Thymus (tissue), 11 donors: ENCODE measurements around the gene GIGYF1. TPM values are rescaled to one million over a fixed set of nuclear protein-coding genes. Genes with fewer than 3 reads are reported as not detected.
"Not testable (repeated sequence)": the region's sequence is repeated elsewhere in the genome, so short reads cannot be mapped to it uniquely, and the experiment has no call there.

Experiments used
- DNase-seq, 9 donors: peaks; one replicate each; pipeline ENCODE4 v3.0.0-alpha.2; 2013; ENCODE audit warnings: low spot score in 9 of 9, low read depth in 6 of 9, missing footprints in 1 of 9
- H3K27ac ChIP-seq, 2 donors: one replicate each; pipeline ENCODE4 v1.5.1; 2013; ENCODE audit warnings: control low read depth in 1 of 2, low read depth in 1 of 2, low read length in 1 of 2, mild to moderate bottlenecking in 1 of 2, moderate library complexity in 1 of 2
- H3K27me3 ChIP-seq, 2 donors: one replicate each; pipeline ENCODE4 v1.5.1; 2013; ENCODE audit warnings: low read length in 1 of 2; ENCODE audit not compliant: control insufficient read depth in 2 of 2, insufficient read depth in 1 of 2
- H3K36me3 ChIP-seq, 2 donors: one replicate each; pipeline ENCODE4 v1.5.1; 2013; ENCODE audit warnings: low read length in 1 of 2, mild to moderate bottlenecking in 1 of 2, moderate library complexity in 1 of 2; ENCODE audit not compliant: control insufficient read depth in 2 of 2, insufficient read depth in 2 of 2
- H3K4me1 ChIP-seq, 2 donors: one replicate each; pipeline ENCODE4 v1.5.1; 2013; ENCODE audit warnings: low read length in 2 of 2; ENCODE audit not compliant: control insufficient read depth in 2 of 2, insufficient read depth in 2 of 2
- H3K4me3 ChIP-seq, 2 donors: one replicate each; pipeline ENCODE4 v1.5.1; 2013; ENCODE audit warnings: low read length in 2 of 2, control low read depth in 1 of 2, mild to moderate bottlenecking in 1 of 2
- H3K9me3 ChIP-seq, 2 donors: one replicate each; pipeline ENCODE4 v1.5.1; 2013; ENCODE audit warnings: low read length in 1 of 2, mild to moderate bottlenecking in 1 of 2; ENCODE audit not compliant: control insufficient read depth in 2 of 2, insufficient read depth in 1 of 2
- WGBS: extraction: QIAGEN DNeasy Blood & Tissue Kit; methylation state at CpG from one replicate; pipeline ENCODE4 v1.1.7; 2013; 5-methylcytosine and 5-hydroxymethylcytosine counted together
- polyA plus RNA-seq: library from polyadenylated mRNA; stranded (reverse); fragments of 200-250 nt; gene quantifications from one replicate; pipeline ENCODE4 v1.2.3, GENCODE V29; 2013
- total RNA-seq: library from RNA; stranded (reverse); fragments of 120-200 nt; gene quantifications from one replicate; pipeline ENCODE4 v1.2.4, GENCODE V29; 2013
- donor health status: healthy.

Gene GIGYF1
- total and polyA plus RNA-seq, 2 donors: 13.8 to 60.1 TPM

- H3K27ac ChIP-seq, DNase-seq, H3K4me1 ChIP-seq, H3K4me3 ChIP-seq, H3K36me3 ChIP-seq: not testable (repeated sequence)
- 95% methylated on average over 2 of the region's 2 CpGs for WGBS
- peaks cover 28 to 41% of the 10 kb centered on the region in 2 donors for H3K27me3 ChIP-seq
- H3K9me3 ChIP-seq: peaks cover 1 to 14% of the 10 kb centered on the region in 2 donors
These were observed 23.0 kb upstream of the GIGYF1 start for GRCh38 chr7:100717073-100717472.

GRCh38 chr7:100714725-100715124, 20.7 kb upstream of the GIGYF1 start:
- 87% methylated on average over 8 of the region's 8 CpGs for WGBS
- Histone ChIP-seq H3K4me1 (no peaks in the 10 kb centered on the region), H3K27ac (no peak overlapping the region), H3K27me3 (peaks cover 10 to 18% of the 10 kb centered on the region in 2 donors), H3K4me3 (no peak overlapping the region), H3K9me3 (peaks cover 1 to 14% of the 10 kb centered on the region in 2 donors), H3K36me3 (no peaks in the 10 kb centered on the region)
- DNase-seq: no peak

- H3K4me1 ChIP-seq: peaks cover 5 to 9% of the 10 kb centered on the region in 2 donors
- DNase-seq: no peak
- H3K4me3 ChIP-seq: no peak overlapping the region
- WGBS: 97% methylated on average over 11 of the region's 11 CpGs
- H3K9me3 ChIP-seq: no peaks in the 10 kb centered on the region
- no peak overlapping the region for H3K27ac ChIP-seq
- H3K36me3 ChIP-seq: peaks cover 0 to 15% of the 10 kb centered on the region in 2 donors
- peaks cover 0 to 1% of the 10 kb centered on the region in 2 donors for H3K27me3 ChIP-seq
These were observed 17.3 kb upstream of the GIGYF1 start for GRCh38 chr7:100711369-100711768.

- H3K9me3 ChIP-seq: no peaks in the 10 kb centered on the region
- H3K27ac ChIP-seq: no peak overlapping the region
- peaks cover 5 to 13% of the 10 kb centered on the region in 2 donors for H3K4me1 ChIP-seq
- 99% methylated on average over 4 of the region's 4 CpGs for WGBS
- H3K27me3 ChIP-seq: no peaks in the 10 kb centered on the region
- H3K36me3 ChIP-seq: peaks cover 0 to 15% of the 10 kb centered on the region in 2 donors
- H3K4me3 ChIP-seq: no peak overlapping the region
- no peak for DNase-seq
These were observed 16.4 kb upstream of the GIGYF1 start for GRCh38 chr7:100710452-100710851.

- WGBS: 98% methylated on average over 6 of the region's 6 CpGs
- peaks cover 10 to 20% of the 10 kb centered on the region in 2 donors for H3K4me1 ChIP-seq
- peaks cover 0 to 15% of the 10 kb centered on the region in 2 donors for H3K36me3 ChIP-seq
- no peak overlapping the region for H3K4me3 ChIP-seq
- DNase-seq: no peak
- no peak overlapping the region for H3K27ac ChIP-seq
- no peaks in the 10 kb centered on the region for H3K27me3 ChIP-seq
- no peaks in the 10 kb centered on the region for H3K9me3 ChIP-seq
These were observed 14.3 kb upstream of the GIGYF1 start for GRCh38 chr7:100708395-100708794.

DNA sequence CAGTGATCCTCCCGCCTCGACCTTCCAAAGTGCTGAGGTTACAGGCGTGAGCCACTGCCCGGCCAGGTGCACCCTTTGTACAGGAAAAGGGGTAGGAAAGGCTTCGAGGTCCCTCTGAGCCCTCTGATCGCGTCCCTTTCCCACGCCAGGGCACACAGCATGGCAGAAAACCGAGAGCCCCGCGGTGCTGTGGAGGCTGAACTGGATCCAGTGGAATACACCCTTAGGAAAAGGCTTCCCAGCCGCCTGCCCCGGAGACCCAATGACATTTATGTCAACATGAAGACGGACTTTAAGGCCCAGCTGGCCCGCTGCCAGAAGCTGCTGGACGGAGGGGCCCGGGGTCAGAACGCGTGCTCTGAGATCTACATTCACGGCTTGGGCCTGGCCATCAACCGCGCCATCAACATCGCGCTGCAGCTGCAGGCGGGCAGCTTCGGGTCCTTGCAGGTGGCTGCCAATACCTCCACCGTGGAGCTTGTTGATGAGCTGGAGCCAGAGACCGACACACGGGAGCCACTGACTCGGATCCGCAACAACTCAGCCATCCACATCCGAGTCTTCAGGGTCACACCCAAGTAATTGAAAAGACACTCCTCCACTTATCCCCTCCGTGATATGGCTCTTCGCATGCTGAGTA, 12.7 kb upstream of the GIGYF1 start:
- H3K4me3 ChIP-seq: peak overlapping the region; percentile 84 to 93
- peak overlapping the region in 1 of 2 donors; percentile 5 for H3K27ac ChIP-seq
- H3K9me3 ChIP-seq: no peaks in the 10 kb centered on the region
- H3K4me1 ChIP-seq: peaks cover 10 to 20% of the 10 kb centered on the region in 2 donors
- peaks cover 0 to 15% of the 10 kb centered on the region in 2 donors for H3K36me3 ChIP-seq
- DNase-seq: no peak
- WGBS: 65% methylated on average over 34 of the region's 34 CpGs
- no peaks in the 10 kb centered on the region for H3K27me3 ChIP-seq

DNA sequence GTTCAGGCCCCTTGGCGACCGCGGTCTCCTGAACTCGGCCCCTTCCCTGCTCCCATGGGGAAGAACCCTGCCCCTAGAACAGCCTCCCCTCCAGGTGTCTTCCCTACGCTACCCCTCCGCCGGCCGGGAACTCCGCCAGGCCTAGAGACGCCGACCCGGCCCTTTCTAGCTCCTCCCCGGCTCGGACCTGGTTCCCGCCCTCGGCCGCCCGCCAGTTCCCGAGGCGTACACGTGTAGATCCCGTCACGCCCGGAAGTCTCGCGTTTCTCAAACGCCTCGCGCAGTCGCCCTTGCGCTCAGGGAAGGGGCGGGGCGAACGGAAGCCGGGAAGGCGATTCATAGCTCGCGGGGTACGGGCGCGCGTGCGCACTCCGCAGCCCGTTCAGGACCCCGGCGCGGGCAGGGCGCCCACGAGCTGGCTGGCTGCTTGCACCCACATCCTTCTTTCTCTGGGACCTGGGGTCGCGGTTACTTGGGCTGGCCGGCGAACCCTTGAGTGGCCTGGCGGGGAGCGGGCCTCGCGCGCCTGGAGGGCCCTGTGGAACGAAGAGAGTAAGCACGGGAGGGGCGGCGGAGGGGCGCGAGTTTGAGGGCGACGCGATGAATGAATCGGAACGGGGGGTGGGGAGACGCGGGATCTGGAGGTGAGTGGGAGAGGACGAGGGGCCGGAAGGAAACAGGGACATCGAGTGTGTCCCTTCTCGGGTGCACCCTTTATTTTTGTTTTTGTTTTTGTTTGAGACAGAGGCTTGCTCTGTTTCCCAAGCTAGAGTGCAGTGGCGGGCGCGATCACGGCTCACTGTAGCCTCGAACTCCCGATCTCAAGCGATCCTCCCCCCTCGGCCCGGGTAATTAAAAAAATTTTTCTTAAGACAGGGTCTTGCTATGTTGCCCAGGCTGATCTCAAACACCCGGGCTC, 12.0 kb upstream of the GIGYF1 start, which contains the start of gene POP7:
TSS of gene POP7 (plus strand) at position 369 of the 919 bp plus-strand sequence. CDS start 710 bp downstream, outside the sequence.
- under 1% methylated on average over 86 of the region's 86 CpGs for WGBS
- Histone ChIP-seq H3K9me3 (no peaks in the 10 kb centered on the region), H3K27ac (peak within 1 kb of the TSS; percentile 88 to 89), H3K4me3 (peak within 1 kb of the TSS; percentile 84 to 93), H3K27me3 (peaks cover 0 to 6% of the 10 kb centered on the region in 2 donors), H3K4me1 (peaks cover 10 to 20% of the 10 kb centered on the region in 2 donors), H3K36me3 (peaks cover 0 to 15% of the 10 kb centered on the region in 2 donors)
- peak; percentile 91 to 99 (median 97) for DNase-seq

GRCh38 chr7:100705320-100705752, 11.3 kb upstream of the GIGYF1 start:
- peak in 8 of 9 donors; percentile 39 to 79 (median 62) for DNase-seq
- Histone ChIP-seq H3K4me3 (peak overlapping the region; percentile 84 to 93), H3K9me3 (no peaks in the 10 kb centered on the region), H3K36me3 (peaks cover 0 to 15% of the 10 kb centered on the region in 2 donors), H3K27ac (peak overlapping the region; percentile 88 to 89), H3K4me1 (peaks cover 10 to 20% of the 10 kb centered on the region in 2 donors), H3K27me3 (peaks cover 0 to 9% of the 10 kb centered on the region in 2 donors)
- WGBS: under 1% methylated on average over 25 of the region's 25 CpGs

DNA sequence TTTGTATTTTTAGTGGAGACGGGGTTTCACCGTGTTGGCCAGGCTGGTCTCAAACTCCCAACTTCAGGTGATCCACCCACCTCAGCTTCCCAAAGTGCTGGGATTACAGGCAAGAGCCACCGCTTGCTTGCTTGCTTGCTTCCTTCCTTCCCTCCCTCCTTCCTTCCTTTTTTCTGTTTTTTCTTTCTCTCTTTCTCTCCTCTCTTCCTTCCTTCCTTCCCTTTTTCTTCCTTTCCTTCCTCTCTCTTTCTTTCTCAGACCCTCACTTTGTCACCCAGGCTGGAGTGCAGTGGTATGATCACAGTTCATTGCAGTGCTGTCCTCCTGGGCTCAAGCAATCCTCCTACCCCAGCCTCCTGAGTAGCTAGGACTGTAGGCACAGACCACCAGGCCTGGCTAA, 7.0 kb upstream of the GIGYF1 start:
- H3K27me3 ChIP-seq: peaks cover 0 to 43% of the 10 kb centered on the region in 2 donors
- not testable (repeated sequence) for H3K9me3 ChIP-seq, H3K4me3 ChIP-seq, DNase-seq, H3K27ac ChIP-seq, H3K36me3 ChIP-seq
- 92% methylated on average over 3 of the region's 3 CpGs for WGBS
- H3K4me1 ChIP-seq: peaks cover 4 to 10% of the 10 kb centered on the region in 2 donors
